H9 (cell line): Measurements from ENCODE around the gene MORN1. TPM values are rescaled to one million over a fixed set of nuclear protein-coding genes. Genes with fewer than 3 reads are reported as not detected.

Source experiments
- DNase-seq: peaks from one replicate; pipeline ENCODE4 v3.0.0-alpha.2; 2017
- H2AFZ ChIP-seq: one replicate; pipeline ENCODE4 v1.6.1; 2013; ENCODE audit warnings: mild to moderate bottlenecking, low read length, control low read depth, moderate library complexity
- H2AK5ac ChIP-seq: 2 replicates; pipeline ENCODE4 v1.6.1; 2013; ENCODE audit warnings: low read length, control low read depth, mixed read lengths; ENCODE audit not compliant: insufficient read length
- H2BK120ac ChIP-seq: one replicate; pipeline ENCODE4 v1.6.1; 2013; ENCODE audit warnings: low read depth, mild to moderate bottlenecking, low read length, control low read depth, inconsistent platforms; ENCODE audit not compliant: poor library complexity, severe bottlenecking
- H2BK12ac ChIP-seq: 2 replicates; pipeline ENCODE4 v1.6.1; 2013; ENCODE audit warnings: low read length, control low read depth, mixed read lengths, low read depth; ENCODE audit not compliant: insufficient read length
- H2BK15ac ChIP-seq: 2 replicates; pipeline ENCODE4 v1.6.1; 2013; ENCODE audit warnings: low read depth, low read length, control low read depth
- H2BK20ac ChIP-seq: one replicate; pipeline ENCODE4 v1.6.1; 2013; ENCODE audit warnings: low read depth, mild to moderate bottlenecking, low read length, control low read depth, inconsistent platforms; ENCODE audit not compliant: poor library complexity, severe bottlenecking
- H2BK5ac ChIP-seq: 2 replicates; pipeline ENCODE4 v1.6.1; 2013; ENCODE audit warnings: low read length, control low read depth, mixed read lengths; ENCODE audit not compliant: insufficient read length
- H3K14ac ChIP-seq: 2 replicates; pipeline ENCODE4 v1.6.1; 2013; ENCODE audit warnings: low read length, control low read depth; ENCODE audit not compliant: insufficient read depth
- H3K18ac ChIP-seq: 2 replicates; pipeline ENCODE4 v1.6.1; 2013; ENCODE audit warnings: low read depth, mild to moderate bottlenecking, mixed read lengths, low read length, control low read depth; ENCODE audit not compliant: insufficient read length
- H3K23ac ChIP-seq: 2 replicates; pipeline ENCODE4 v1.6.1; 2013; ENCODE audit warnings: low read length, control low read depth, mixed read lengths, low read depth; ENCODE audit not compliant: insufficient read length
- H3K23me2 ChIP-seq: 2 replicates; pipeline ENCODE4 v1.6.1; 2013; ENCODE audit warnings: low read depth, mild to moderate bottlenecking, mixed read lengths, low read length, control low read depth; ENCODE audit not compliant: insufficient read length, poor library complexity, severe bottlenecking
- H3K27ac ChIP-seq: 2 replicates; pipeline ENCODE4 v1.5.1; 2013; ENCODE audit warnings: low read length, control low read depth, mixed read lengths, low read depth; ENCODE audit not compliant: insufficient read length
- H3K27me3 ChIP-seq: 2 replicates; pipeline ENCODE4 v1.6.1; 2013; ENCODE audit warnings: low read length, control low read depth, inconsistent platforms; ENCODE audit not compliant: insufficient read depth
- H3K4ac ChIP-seq: 2 replicates; pipeline ENCODE4 v1.6.1; 2013; ENCODE audit warnings: low read depth, mild to moderate bottlenecking, control low read depth, inconsistent platforms, low read length, moderate library complexity
- H3K4me1 ChIP-seq: 2 replicates; pipeline ENCODE4 v1.6.1; 2013; ENCODE audit warnings: low read length, control low read depth, inconsistent platforms; ENCODE audit not compliant: insufficient read depth
- H3K4me2 ChIP-seq: 2 replicates; pipeline ENCODE4 v1.6.1; 2013; ENCODE audit warnings: low read length, control low read depth, mixed read lengths; ENCODE audit not compliant: insufficient read length, insufficient read depth
- H3K56ac ChIP-seq: 2 replicates; pipeline ENCODE4 v1.6.1; 2013; ENCODE audit warnings: low read depth, mild to moderate bottlenecking, mixed read lengths, low read length, control low read depth; ENCODE audit not compliant: insufficient read length
- H3K79me1 ChIP-seq: 2 replicates; pipeline ENCODE4 v1.6.1; 2013; ENCODE audit warnings: low read depth, mild to moderate bottlenecking, moderate library complexity, low read length, control low read depth, inconsistent platforms; ENCODE audit not compliant: insufficient read depth, poor library complexity, severe bottlenecking
- H3K79me2 ChIP-seq: 2 replicates; pipeline ENCODE4 v1.6.1; 2013; ENCODE audit warnings: low read length, control low read depth, inconsistent platforms; ENCODE audit not compliant: insufficient read depth
- H3K9ac ChIP-seq: 2 replicates; pipeline ENCODE4 v1.6.1; 2013; ENCODE audit warnings: low read length, control low read depth, mixed read lengths; ENCODE audit not compliant: insufficient read length; ENCODE audit errors: extremely low read depth
- H3K9me3 ChIP-seq: one replicate; pipeline ENCODE4 v1.6.1; 2013; ENCODE audit warnings: low read depth, low read length, inconsistent platforms; ENCODE audit not compliant: control insufficient read depth
- H3T11ph ChIP-seq: one replicate; pipeline ENCODE4 v1.6.1; 2013; ENCODE audit warnings: mild to moderate bottlenecking, low read length, control low read depth, inconsistent platforms
- H4K20me1 ChIP-seq: one replicate; pipeline ENCODE4 v1.6.1; 2013; ENCODE audit not compliant: control insufficient read depth, insufficient read length, insufficient read depth
- H4K5ac ChIP-seq: 2 replicates; pipeline ENCODE4 v1.6.1; 2013; ENCODE audit warnings: low read depth, mild to moderate bottlenecking, mixed read lengths, low read length, control low read depth; ENCODE audit not compliant: insufficient read length
- H4K8ac ChIP-seq: replicated peaks from 2 replicates; pipeline ENCODE4 v1.6.1; 2013; ENCODE audit warnings: low read length, control low read depth, mixed read lengths, low read depth; ENCODE audit not compliant: insufficient read length
- H4K91ac ChIP-seq: 2 replicates; pipeline ENCODE4 v1.6.1; 2013; ENCODE audit warnings: low read depth, mild to moderate bottlenecking, moderate library complexity, mixed read lengths, low read length, control low read depth; ENCODE audit not compliant: insufficient read length
- H3K27ac Mint-ChIP-seq, 3 experiments: 2 replicates in 2 of 3; 3 replicates in 1 of 3; pipeline ENCODE4 v1.8.0; 2020 to 2021; ENCODE audit warnings: mixed read lengths in 3 of 3, mild to moderate bottlenecking in 1 of 3, moderate library complexity in 1 of 3
- H3K27me3 Mint-ChIP-seq: 2 replicates; pipeline ENCODE4 v1.8.0; 2021; ENCODE audit warnings: low read depth, mild to moderate bottlenecking, moderate library complexity, mixed read lengths
- H3K36me3 Mint-ChIP-seq, 3 experiments: 2 replicates in 2 of 3; 3 replicates in 1 of 3; pipeline ENCODE4 v1.8.0; 2020 to 2021; ENCODE audit warnings: low read depth in 3 of 3, mixed read lengths in 3 of 3; ENCODE audit not compliant: insufficient read depth in 1 of 3
- H3K4me1 Mint-ChIP-seq, 2 experiments: 2 replicates each; pipeline ENCODE4 v1.8.0; 2020; ENCODE audit warnings: mixed read lengths in 2 of 2
- H3K4me3 Mint-ChIP-seq, 2 experiments: 2 replicates in 1 of 2; 3 replicates in 1 of 2; pipeline ENCODE4 v1.8.0; 2020 to 2021; ENCODE audit warnings: mild to moderate bottlenecking in 2 of 2, mixed read lengths in 2 of 2, moderate library complexity in 1 of 2
- H3K9me3 Mint-ChIP-seq, 2 experiments: 2 replicates in 1 of 2; 3 replicates in 1 of 2; pipeline ENCODE4 v1.8.0; 2020; ENCODE audit warnings: mild to moderate bottlenecking in 2 of 2, mixed read lengths in 2 of 2, moderate library complexity in 1 of 2
- WGBS: extraction: QIAGEN DNeasy Blood & Tissue Kit; methylation state at CpG from one replicate; pipeline ENCODE4 v1.1.7; 2013; ENCODE audit warnings: missing lambda C conversion rate, low lambda C conversion rate, mixed read lengths; ENCODE audit not compliant: insufficient read length; ENCODE audit errors: extremely low coverage; 5-methylcytosine and 5-hydroxymethylcytosine counted together
- total RNA-seq: library from RNA; stranded (reverse); gene quantifications from 2 replicates; pipeline ENCODE4 v1.2.1, GENCODE V29; 2021
- TF ChIP-seq, protein P1 (sequence below): fragments of 200-600 bp; sonication (generic); conservative IDR thresholded peaks from 3 replicates; pipeline ENCODE4 v1.8.0; 2021; ENCODE audit warnings: antibody characterized with exemption, mild to moderate bottlenecking

MORN1 gene
- total RNA-seq, 1 experiment from 2014 or later: 12.7 TPM

DNA sequence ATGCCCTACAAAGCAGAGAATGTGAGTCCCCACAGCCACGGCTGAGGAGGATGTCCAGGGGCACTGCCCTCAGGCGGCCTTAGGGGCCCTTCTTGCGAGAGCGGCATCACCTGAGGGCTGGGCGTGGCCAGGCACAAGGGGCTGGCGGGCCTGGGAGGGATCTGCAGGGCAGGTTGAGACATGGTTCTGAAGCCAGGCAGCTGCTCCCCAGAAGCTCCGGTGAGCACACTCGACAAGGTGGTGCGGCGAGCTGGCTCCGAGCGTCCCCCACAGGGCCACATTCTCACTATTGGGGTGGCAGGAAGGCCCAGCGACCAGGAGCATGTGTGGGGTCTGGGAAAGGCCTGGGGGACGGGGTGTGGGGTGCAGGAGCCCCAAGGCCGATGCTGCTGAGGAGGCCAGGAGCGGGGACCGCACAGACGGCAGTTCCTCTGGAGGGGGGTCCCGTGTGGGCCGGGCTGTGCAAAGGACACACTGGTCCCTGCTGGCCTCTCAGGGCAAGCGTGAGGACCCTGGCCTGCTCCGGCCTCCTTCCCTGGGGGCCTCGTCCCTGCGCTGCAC, 47.2 kb downstream of the MORN1 start:
- H2AFZ ChIP-seq: no peak overlapping the region
- H3K4me2 ChIP-seq: no peak overlapping the region
- no peak overlapping the region for H3K9ac ChIP-seq
- no peaks in the 10 kb centered on the region for H3K9me3 ChIP-seq
- no peak overlapping the region for H4K8ac ChIP-seq
- no peak overlapping the region for H3K23ac ChIP-seq
- no peaks in the 10 kb centered on the region for H3K27me3 ChIP-seq
- H3K18ac ChIP-seq: no peak overlapping the region
- no peak overlapping the region for H3K27ac ChIP-seq
- no peak overlapping the region for H3K56ac ChIP-seq
- no peak for DNase-seq
- H3K4me1 ChIP-seq: no peaks in the 10 kb centered on the region
- H3K23me2 ChIP-seq: no peaks in the 10 kb centered on the region
- Mint-ChIP-seq H3K27ac (peak overlapping the region in 1 of 3 experiments; percentile 14; a peak in 1 of 7 replicates), H3K9me3 (no peaks in the 10 kb centered on the region), H3K36me3 (no peaks in the 10 kb centered on the region), H3K4me1 (peaks cover 0 to 9% of the 10 kb centered on the region in 2 experiments; a peak in 1 of 4 replicates), H3K27me3 (no peaks in the 10 kb centered on the region), H3K4me3 (no peak overlapping the region)
- no peak overlapping the region for H2BK20ac ChIP-seq
- H2BK15ac ChIP-seq: no peak overlapping the region
- no peaks in the 10 kb centered on the region for H3K79me2 ChIP-seq
- H4K5ac ChIP-seq: no peak overlapping the region
- no peak overlapping the region for H3T11ph ChIP-seq
- TF ChIP-seq, protein P1, sequence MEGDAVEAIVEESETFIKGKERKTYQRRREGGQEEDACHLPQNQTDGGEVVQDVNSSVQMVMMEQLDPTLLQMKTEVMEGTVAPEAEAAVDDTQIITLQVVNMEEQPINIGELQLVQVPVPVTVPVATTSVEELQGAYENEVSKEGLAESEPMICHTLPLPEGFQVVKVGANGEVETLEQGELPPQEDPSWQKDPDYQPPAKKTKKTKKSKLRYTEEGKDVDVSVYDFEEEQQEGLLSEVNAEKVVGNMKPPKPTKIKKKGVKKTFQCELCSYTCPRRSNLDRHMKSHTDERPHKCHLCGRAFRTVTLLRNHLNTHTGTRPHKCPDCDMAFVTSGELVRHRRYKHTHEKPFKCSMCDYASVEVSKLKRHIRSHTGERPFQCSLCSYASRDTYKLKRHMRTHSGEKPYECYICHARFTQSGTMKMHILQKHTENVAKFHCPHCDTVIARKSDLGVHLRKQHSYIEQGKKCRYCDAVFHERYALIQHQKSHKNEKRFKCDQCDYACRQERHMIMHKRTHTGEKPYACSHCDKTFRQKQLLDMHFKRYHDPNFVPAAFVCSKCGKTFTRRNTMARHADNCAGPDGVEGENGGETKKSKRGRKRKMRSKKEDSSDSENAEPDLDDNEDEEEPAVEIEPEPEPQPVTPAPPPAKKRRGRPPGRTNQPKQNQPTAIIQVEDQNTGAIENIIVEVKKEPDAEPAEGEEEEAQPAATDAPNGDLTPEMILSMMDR: no peak
- no peak overlapping the region for H2BK12ac ChIP-seq
- H3K79me1 ChIP-seq: no peaks in the 10 kb centered on the region
- H2AK5ac ChIP-seq: no peak overlapping the region
- H4K91ac ChIP-seq: no peak overlapping the region
- no peaks in the 10 kb centered on the region for H4K20me1 ChIP-seq
- H2BK120ac ChIP-seq: no peak overlapping the region
- WGBS: no CpG with 5 or more reads among the region's 24 CpGs
- no peak overlapping the region for H2BK5ac ChIP-seq
- H3K4ac ChIP-seq: no peak overlapping the region
- H3K14ac ChIP-seq: no peak overlapping the region
